Heart right ventricle (tissue), 16 donors: ENCODE results near the gene TUBG2. TPM values are rescaled to one million over a fixed set of nuclear protein-coding genes. Genes with fewer than 3 reads are reported as not detected.

Source experiments
- ATAC-seq, 8 donors: fragments of 200-7000 bp; cut with Tn5 transposase; one replicate each; pipeline ENCODE4 v1.9.1; 2020; ENCODE audit warnings: mild to moderate bottlenecking in 8 of 8, moderate library complexity in 8 of 8, moderate number of reproducible peaks in 1 of 8
- DNase-seq, 2 donors: peaks; one replicate each; pipeline ENCODE4 v3.0.0-alpha.2; 2020
- H3K27ac ChIP-seq, 10 donors: fragments of 200-600 bp; sonication (generic) in 2 of 10; one replicate each; pipeline versions ENCODE4 v1.5.0 to v1.8.0; 2020 to 2022; ENCODE audit warnings: mild to moderate bottlenecking in 3 of 10
- H3K27me3 ChIP-seq, 7 donors: fragments of 200-600 bp; one replicate each; pipeline ENCODE4 v1.8.0; 2021 to 2022; ENCODE audit warnings: mild to moderate bottlenecking in 2 of 7
- H3K36me3 ChIP-seq, 9 donors: fragments of 200-600 bp; sonication (generic) in 1 of 9; one replicate each; pipeline versions ENCODE4 v1.5.0 to v1.8.0; 2020 to 2022; ENCODE audit warnings: mild to moderate bottlenecking in 2 of 9
- H3K4me1 ChIP-seq, 9 donors: fragments of 200-600 bp; sonication (generic) in 1 of 9; one replicate each; pipeline versions ENCODE4 v1.5.0 to v1.8.0; 2020 to 2022; ENCODE audit warnings: mild to moderate bottlenecking in 4 of 9
- H3K4me3 ChIP-seq, 10 donors: fragments of 200-600 bp; sonication (generic) in 2 of 10; one replicate each; pipeline versions ENCODE4 v1.5.0 to v1.8.0; 2020 to 2022; ENCODE audit warnings: mild to moderate bottlenecking in 7 of 10, moderate library complexity in 2 of 10
- H3K9me3 ChIP-seq, 11 donors: fragments of 200-600 bp in 10 of 11; sonication (generic) in 2 of 11; one replicate each; pipeline versions ENCODE4 v1.5.0 to v1.8.0; 2013 to 2022; ENCODE audit warnings: mild to moderate bottlenecking in 2 of 11, control low read depth in 1 of 11, moderate library complexity in 1 of 11
- CTCF ChIP-seq, 9 donors: fragments of 200-600 bp; sonication (generic) in 2 of 9; IDR thresholded peaks; one replicate each; pipeline versions ENCODE4 v1.5.0 to v1.8.0; 2021 to 2022; ENCODE audit warnings: antibody characterized with exemption in 9 of 9, mild to moderate bottlenecking in 5 of 9, moderate library complexity in 1 of 9
- WGBS, 2 donors: extraction: QIAGEN DNeasy Blood & Tissue Kit; methylation state at CpG; one replicate each; pipeline ENCODE4 v1.1.7; 2013; ENCODE audit warnings: inconsistent platforms in 1 of 2; 5-methylcytosine and 5-hydroxymethylcytosine counted together
- intact Hi-C, 10 donors: fragments of 100-400 bp; cut with DNase I; formaldehyde crosslinking; loops; one replicate each; pipeline versions ENCODE4 v1.11.1 to v1.14.2; 2022
- polyA plus RNA-seq, 2 donors: library from polyadenylated mRNA; stranded (reverse); fragments of 200-250 nt; gene quantifications; one replicate each; pipeline ENCODE4 v1.2.3, GENCODE V29; 2013
- total RNA-seq, 10 donors: library from RNA; stranded (reverse); fragmentation: NEBNext Ultra II Directional in 3 of 10; extraction: Animal tissue kit (Norgen Biotek cat#: 25700) in 3 of 10; gene quantifications; one replicate each; pipeline versions ENCODE4 v1.2.1 to v1.2.4, GENCODE V29; 2021 to 2023
- donor health status: Arrhythmogenic right ventricular cardiomyopathy.
- donor health status: ischemic (EF 13 %, LVEDD 7.1; RV severe dilation, severe dysfunction).
- donor health status: healthy with polysubstance abuse.
- donor health status: DM: no; HTN: yes; CAD: no.
- donor health status: DM: no; HTN: no; CAD: no.
- donor health status: ischemic (EF 25% LVEDD 6.9; RV normal size, moderate dysfunction).
- donor health status: ischemic (EF 25% LVEDD 5.7; RV mildly dilated, moderate dysfunction).
- donor health status: healthy.
- donor health status: DM: yes; HTN: yes; CAD: no.
- donor health status: Ischemic cardiomyopathy.
- donor health status: ischemic (EF 35%, LVEDD 5.7; RV mildly dilated, moderate dysfunction).
- donor health status: nonischemic (EF 11% LVEDD 7.7; RV severe dilation, severe dysfunction).
- donor health status: DM: yes; HTN: yes; CAD: no.
- donor health status: PGD.
- donor health status: ischemic (EF 29% LVEDD 5.4; RV normal size, mild dysfunction).
- donor health status: nonischemic (EF 23%, LVEDD 6.1; RV moderate dilation, normal function).

Gene TUBG2
- total and polyA plus RNA-seq, 12 donors: 9.8 to 21.3 (median 14.7) TPM

GRCh38 chr17:42677012-42677857 is 18.2 kb downstream of the TUBG2 start:
- WGBS, 2 donors: 1 to 3% methylated on average over 32 to 33 of the region's 33 CpGs
- ATAC-seq: peak; percentile 72 to 89 (median 74)
- intact Hi-C loops: loop anchor here in 6 of 10 donors (5.0 kb wide), 4 partner anchors 60 to 255 kb away; partner anchors contain the start of genes PSMC3IP (in 3 of the 6), RETREG3 (in 3 of the 6), TUBG1 (in 3 of the 6) and CAVIN1 (in 1 of the 6)

GRCh38 chr17:42677921-42678781 is 19.1 kb downstream of the TUBG2 start:
- peak overlapping the region; percentile 70 to 98 (median 96) for H3K27ac ChIP-seq
- H3K27me3 ChIP-seq: peaks cover 0 to 56% (median 0%) of the 10 kb centered on the region in 7 donors
- ATAC-seq: peak; percentile 28 to 64 (median 43)
- TF ChIP-seq CTCF (IDR thresholded peaks at IDR 0.05): peak in 1 of 9 donors; percentile 18
- peak overlapping the region; percentile 27 to 99 (median 68) for H3K4me3 ChIP-seq
- H3K36me3 ChIP-seq: peaks cover 0 to 9% (median 6%) of the 10 kb centered on the region in 9 donors
- peak; percentile 90 to 92 for DNase-seq
- H3K9me3 ChIP-seq: no peaks in the 10 kb centered on the region
- 0 to 1% methylated on average over 52 to 53 of the region's 53 CpGs for WGBS, 2 donors
- peaks cover 40 to 92% (median 82%) of the 10 kb centered on the region in 9 donors for H3K4me1 ChIP-seq
- intact Hi-C loops: loop anchor here in 8 of 10 donors (2.0 to 5.0 kb wide), 6 partner anchors 61 to 256 kb away; partner anchors contain the start of genes RETREG3 (in 5 of the 8), TUBG1 (in 5 of the 8), PSMC3IP (in 3 of the 8) and CAVIN1 (in 1 of the 8)

More at GRCh38 chr17:42677012-42677857, 18.2 kb downstream of the TUBG2 start:
- TF ChIP-seq CTCF (IDR thresholded peaks at IDR 0.05): peak in 1 of 9 donors; percentile 1
- peak; percentile 100 for DNase-seq
- peak overlapping the region; percentile 70 to 98 (median 96) for H3K27ac ChIP-seq
- H3K9me3 ChIP-seq: no peaks in the 10 kb centered on the region
- peaks cover 34 to 84% (median 73%) of the 10 kb centered on the region in 9 donors for H3K4me1 ChIP-seq
- H3K4me3 ChIP-seq: peak overlapping the region; percentile 72 to 99 (median 94)
- H3K27me3 ChIP-seq: peaks cover 0 to 56% (median 0%) of the 10 kb centered on the region in 7 donors
- peaks cover 0 to 18% (median 13%) of the 10 kb centered on the region in 9 donors for H3K36me3 ChIP-seq

- intact Hi-C loops: loop anchor here in 8 of 10 donors (1.0 to 5.0 kb wide), 8 partner anchors 62 to 257 kb away; partner anchors contain the start of genes RETREG3 (in 5 of the 8), TUBG1 (in 5 of the 8), PSMC3IP (in 3 of the 8) and CAVIN1 (in 1 of the 8)
- Histone ChIP-seq H3K9me3 (no peaks in the 10 kb centered on the region), H3K4me1 (peaks cover 38 to 92% (median 82%) of the 10 kb centered on the region in 9 donors), H3K36me3 (peaks cover 0 to under 1% (median 0%) of the 10 kb centered on the region in 9 donors), H3K4me3 (peak overlapping the region in 9 of 10 donors; percentile 40 to 99 (median 72)), H3K27me3 (peaks cover 0 to 56% (median 0%) of the 10 kb centered on the region in 7 donors), H3K27ac (peak overlapping the region; percentile 70 to 98 (median 96))
- peak in 1 of 2 donors; percentile 54 for DNase-seq
- TF ChIP-seq CTCF (IDR thresholded peaks at IDR 0.05): peak in 2 of 9 donors; percentile 10 to 26
- ATAC-seq: no peak
- 3 to 4% methylated on average over 18 of the region's 18 CpGs for WGBS, 2 donors
These were observed 19.9 kb downstream of the TUBG2 start for GRCh38 chr17:42678951-42679491.
